ENCODE measurements around the gene HLA-E.
A peak's percentile ranks its signal among the peaks of the same experiment; 100 is the strongest.
"Not testable (repeated sequence)": the region's sequence is repeated elsewhere in the genome, so short reads cannot be mapped to it uniquely, and the experiment has no call there.

Gene HLA-E

DNA sequence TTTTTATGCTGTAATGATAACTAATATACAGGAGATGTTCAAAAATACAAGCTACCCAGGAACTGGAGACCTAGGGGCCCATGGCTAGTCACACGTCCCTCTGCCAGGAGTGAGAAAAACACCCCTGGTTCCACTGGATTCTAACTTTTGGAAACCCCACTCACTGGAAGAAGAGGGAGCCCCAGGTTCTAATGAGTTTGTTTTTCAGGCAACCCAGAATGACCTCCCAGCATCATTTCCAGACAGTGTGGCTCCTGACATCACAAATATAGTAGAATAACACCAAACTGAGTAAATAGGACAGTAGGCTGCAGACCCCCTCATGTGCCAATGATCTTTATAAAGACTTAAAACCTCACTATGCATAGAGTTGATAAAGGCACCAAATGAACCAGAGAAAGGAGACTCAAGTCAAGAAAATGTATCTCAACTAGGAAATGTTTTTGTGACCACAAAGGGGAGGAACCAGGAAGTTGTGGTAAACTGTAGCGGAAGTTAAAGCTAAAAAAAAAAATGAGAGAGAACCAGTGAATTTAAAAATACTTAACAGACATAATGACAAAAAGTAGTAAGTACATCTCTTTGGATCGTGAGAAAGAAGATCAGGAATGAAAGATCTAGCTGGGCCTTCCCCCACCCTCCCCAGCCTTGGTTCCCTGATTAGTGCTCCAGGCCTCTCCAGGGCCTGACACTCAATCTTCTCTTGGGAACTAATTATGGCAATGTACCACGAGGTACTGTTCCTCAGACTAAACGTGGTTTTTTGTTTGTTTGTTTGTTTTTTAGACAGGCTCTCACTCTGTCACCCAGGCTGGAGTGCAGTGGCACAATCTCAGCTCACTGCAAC lies 19.8 kb downstream of the HLA-E start:
- no peak for DNase-seq (ENCODE audit: low read depth)

DNA sequence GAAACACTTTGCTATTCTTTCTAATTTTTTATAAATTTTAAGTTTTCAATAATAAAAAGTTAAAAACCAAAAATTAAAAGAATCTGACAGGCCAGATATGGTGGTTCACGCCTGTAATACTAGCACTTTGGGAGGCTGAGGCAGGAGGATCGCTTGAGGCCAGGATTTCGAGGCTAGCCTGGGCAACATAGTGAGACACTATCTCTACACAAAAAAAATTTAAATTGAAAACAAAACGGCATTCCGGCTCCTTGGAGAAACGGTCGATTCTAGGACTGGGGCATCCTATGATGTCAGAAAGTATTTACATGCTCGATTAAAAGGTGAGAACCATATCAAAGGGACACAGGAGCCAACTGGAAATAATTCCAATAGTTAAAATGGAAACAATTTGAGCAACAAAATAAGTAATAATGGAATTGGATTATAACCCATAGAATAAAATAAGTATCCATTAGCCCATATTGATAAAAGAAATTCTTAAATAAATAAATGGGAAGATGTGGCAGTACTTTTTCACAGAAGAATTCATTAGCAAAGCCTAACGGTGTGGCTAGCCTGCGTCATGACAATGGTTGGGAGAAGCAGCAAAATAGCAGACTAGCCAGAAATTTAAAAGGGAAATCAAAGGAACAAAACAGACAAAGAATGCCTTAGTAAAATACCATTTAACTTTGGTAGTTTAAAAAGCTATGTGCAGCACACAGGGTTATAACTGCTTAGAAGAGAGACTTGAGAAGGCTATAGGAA lies 21.3 kb downstream of the HLA-E start:
- DNase-seq (ENCODE audit: low read depth), result no peak

DNA sequence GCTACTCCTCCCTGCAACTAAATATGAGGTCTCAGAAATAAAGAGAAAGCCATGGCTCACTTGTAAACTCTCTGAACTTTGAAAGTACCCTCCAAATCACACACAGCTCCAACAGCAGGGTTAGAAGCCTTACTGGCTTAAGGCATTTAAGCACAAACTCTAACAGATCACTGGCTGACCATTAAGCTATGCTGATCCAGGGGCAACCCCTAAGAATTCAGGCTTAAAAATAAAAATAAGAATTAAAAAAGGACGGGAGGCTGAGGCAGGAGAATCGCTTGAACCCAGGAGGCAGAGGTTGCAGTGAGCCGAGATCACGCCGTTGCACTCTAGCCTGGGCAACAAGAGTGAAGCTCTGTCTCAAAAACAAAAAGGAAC lies 21.8 kb downstream of the HLA-E start:
- DNase-seq (ENCODE audit: low read depth), result no peak

DNA sequence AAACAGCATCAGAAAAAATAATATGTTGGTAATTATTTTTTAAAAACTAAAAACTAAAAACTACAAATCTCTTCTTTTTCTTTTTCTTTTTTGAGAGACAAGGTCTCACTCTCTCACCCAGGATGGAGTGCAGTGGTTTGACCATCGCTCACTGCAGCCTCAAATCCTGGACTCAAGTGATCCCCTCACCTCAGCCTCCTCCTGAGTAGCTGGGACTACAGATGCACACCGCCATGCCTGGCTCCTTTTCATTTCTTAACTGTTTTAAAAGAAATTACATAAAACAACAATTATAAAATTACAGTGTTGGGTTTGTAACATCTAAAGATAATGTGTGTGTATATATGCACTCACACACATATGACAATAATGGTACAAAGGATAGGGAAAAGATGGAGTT lies 24.1 kb downstream of the HLA-E start:
- DNase-seq (ENCODE audit: low read depth), result no peak

DNA sequence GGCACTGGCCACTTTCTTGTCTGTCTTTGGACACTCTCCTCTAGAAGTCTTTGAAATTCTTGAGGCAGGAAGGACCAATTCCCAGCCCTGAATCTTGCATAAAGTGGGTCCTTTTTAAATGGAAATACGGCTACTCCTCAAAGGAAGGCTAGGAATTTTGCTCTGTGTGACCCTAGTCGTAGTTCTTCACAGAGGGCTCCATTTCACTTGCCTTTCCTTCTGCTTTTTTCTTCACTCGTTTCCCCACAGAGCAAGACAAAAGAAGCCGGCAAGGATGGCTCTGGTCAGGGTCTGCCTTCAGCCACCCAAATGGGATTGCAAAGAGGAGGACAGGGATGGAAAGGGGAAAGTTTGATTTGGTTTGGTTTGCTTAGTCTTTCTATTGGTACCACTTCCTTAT lies 25.8 kb downstream of the HLA-E start:
- no peak for DNase-seq (ENCODE audit: low read depth)

DNA sequence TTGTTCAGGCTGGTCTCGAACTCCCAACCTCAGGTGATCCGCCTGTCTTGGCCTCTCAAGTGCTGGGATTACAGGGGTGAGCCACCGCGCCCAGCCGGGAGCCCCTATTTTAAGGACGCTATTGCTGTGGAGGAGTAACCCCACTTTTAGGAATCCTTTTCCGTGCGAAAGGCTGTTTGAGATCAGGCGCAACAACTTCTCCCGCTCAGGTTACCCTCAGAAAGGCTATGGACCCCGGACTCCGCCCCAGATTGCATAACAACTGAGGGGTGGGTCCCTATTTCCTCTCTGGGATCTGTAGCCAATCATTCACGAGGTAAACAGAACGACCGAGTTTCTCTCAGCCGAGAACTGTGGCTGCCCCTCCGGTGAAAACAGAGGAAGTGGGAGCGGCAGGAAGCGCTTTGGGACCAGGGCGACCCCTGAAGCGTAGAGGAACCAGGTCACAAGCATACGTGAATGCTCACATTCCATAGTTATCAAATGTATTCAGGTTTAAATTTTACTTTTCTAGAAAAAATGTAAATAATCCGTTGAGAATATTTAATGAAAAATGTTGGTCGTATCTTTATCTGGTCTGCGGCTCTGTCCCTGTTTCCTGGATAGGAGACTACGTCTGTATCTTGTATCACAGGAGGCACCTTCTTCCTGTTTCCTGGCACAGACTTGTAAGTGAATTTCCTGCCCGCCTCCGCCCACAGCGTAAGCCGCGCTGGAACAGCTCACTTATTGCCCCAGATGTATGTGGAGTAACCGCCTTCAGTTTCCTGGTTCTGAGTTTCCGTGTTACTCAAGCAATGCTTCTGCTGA lies 26.8 kb downstream of the HLA-E start:
- peak; percentile 84 for DNase-seq (ENCODE audit: low read depth)

DNA sequence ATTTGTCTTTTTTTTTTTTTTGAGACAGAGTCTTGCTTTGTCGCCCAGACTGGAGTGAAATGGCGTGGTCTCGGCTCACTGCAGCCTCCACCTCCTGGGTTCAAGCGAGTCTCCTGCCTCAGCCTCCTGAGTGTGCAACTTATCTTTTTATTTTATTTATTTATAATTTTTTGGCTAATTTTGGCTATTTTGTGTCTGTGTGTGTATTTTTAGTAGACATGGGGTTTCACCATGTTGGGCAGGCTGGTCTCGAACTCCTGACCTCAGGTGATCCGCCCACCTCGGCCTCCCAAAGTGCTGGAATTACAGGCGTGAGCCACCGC lies 27.4 kb downstream of the HLA-E start:
- not testable (repeated sequence) for DNase-seq (ENCODE audit: low read depth)

DNA sequence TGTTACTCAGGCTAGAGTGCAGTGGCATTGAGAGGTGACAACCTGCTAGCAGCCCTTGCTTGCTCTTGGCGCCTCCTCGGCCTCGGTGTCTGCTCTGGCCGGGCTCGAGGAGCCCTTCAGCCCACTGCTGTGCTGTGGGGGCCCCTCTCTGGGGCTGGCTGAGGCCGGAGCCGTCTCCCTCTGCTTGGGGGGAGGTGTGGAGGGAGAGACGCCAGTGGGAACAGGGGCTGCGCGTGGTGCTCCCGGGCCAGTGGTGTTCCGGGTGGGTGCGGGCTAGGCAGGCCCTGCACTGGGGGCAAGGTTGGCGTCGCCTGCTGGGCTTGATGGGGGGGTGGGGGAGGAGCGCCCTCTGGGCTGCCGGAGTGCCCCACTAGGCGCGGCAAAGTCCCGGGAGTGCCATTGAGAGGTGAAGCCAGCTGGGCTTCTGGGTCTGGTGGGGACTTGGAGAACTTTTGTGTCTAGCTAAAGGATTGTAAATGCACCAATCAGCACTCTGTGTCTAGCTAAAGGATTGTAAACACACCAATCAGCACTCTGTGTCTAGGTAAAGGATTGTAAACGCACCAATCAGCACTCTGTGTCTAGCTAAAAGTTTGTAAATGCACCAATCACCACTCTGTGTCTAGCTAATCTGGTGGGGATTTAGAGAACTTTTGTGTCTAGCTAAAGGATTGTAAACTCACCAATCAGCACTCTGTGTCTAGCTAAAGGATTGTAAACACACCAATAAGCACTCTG lies 28.6 kb downstream of the HLA-E start:
- DNase-seq (ENCODE audit: low read depth), result not testable (repeated sequence)

DNA sequence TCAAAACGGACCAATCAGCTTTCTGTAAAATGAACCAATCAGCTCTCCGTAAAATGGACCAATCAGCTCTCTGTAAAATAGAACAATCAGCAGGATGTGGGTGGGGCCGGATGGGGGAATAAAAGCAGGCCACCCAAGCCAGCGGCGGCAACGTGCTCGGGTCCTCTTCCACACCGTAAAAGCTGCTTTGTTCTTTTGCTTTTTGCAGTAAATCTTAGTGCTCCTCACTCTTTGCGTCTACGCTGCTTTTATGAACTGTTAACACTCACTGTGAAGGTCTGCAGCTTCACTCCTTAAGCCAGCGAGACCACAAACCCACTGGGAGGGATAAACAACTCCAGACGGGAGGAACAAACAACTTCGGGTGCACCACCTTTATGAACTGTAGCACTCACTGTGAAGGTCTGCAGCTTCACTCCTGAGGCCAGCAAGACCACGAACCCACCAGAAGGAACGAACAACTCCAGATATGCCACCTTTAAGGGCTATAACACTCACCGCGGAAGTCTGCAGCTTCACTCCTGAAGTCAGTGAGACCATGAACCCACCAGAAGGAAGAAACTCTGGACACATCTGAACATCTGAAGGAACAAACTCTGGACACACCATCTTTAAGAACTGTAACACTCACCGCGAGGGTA lies 29.3 kb downstream of the HLA-E start:
- not testable (repeated sequence) for DNase-seq (ENCODE audit: low read depth)

DNA sequence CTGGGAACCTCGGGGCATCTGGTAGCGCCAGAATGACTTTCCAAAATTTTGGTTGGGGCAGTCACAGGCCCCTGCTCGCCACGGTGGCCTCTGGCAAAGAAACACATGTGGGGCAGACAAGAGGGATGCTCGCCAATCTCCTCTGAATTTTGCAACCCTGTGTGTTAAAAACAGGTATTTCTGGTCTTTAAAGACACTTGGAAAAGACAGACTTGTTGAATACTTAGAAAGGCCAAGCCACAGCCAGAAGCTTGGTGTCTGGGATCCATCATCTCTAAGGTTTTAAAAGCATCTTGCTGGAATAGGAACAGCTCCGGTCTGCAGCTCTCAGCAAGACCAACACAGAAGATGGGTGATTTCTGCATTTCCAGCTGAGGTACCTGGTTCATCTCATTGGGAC lies 31.2 kb downstream of the HLA-E start:
- no peak for DNase-seq (ENCODE audit: low read depth)

DNA sequence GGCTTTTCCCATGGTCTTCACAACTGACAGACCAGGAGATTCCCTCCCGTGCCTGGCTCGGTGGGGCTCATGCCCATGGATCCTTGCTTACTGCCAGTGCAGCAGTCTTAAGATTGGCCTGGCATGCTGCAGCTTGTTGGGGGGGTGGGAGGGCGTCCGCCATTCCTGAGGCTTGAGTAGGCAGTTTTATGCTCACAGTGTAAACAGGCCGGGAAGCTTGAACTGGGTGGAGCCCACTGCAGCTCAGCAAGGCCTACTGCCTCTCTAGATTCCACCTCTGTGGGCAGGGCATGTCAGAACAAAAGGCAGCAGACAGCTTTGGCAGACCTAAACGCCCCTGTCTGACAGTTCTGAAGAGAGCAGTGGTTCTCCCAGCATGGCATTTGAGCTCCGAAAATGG lies 31.8 kb downstream of the HLA-E start:
- DNase-seq (ENCODE audit: low read depth), result not testable (repeated sequence)

DNA sequence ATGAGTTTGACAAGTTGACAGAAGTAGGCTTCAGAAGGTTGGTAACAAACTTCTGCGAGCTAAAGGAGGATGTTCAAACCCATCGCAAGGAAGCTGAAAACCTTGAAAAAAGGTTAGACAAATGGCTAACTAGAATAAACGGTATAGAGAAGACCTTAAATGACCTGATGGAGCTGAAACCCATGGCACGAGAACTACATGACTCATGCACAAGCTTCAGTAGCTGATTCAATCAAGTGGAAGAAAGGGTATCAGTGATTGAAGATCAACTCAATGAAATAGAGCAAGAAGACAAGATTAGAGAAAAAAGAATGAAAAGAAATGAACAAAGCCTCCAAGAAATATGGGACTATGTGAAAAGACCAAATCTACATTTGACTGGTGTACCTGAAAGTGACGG lies 32.6 kb downstream of the HLA-E start:
- DNase-seq (ENCODE audit: low read depth), result not testable (repeated sequence)

DNA sequence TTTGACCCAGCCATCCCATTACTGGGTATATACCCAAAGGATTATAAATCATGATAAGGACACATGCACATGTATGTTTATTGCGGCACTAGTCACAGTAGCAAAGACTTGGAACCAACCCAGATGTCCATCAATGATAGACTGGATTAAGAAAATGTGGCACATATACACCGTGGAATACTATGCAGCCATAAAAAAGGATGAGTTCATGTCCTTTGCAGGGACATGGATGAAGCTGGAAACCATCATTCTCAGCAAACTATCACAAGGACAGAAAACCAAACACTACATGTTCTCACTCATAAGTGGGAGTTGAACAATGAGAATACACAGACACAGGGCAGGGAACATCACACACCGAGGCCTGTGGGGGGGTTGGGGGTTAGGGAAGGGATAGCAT lies 37.1 kb downstream of the HLA-E start:
- not testable (repeated sequence) for DNase-seq (ENCODE audit: low read depth)

DNA sequence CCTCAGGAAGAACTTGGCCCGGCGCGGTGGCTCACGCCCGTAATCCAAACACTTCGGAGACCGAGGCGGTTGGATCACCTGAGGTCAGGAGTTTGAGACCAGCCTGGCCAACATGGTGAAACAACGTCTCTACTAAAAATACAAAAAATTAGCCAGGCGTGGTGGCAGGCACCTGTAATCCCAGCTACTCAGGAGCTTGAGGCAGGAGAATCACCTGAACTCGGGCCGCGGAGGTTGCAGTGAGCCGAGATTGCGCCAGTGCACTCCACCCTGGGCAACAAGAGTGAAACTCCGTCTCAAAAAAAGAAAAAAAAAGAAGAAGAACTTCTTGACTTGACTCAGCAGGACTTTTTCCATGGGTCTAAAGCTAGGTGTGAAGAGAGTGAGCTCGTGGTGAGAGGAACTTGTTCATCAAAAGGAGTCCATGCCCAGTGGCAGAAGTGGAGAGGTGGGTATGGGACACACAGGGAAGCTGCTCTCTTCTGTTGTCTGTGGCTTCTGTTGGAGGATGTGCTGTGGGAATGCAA lies 40.1 kb downstream of the HLA-E start:
- DNase-seq (ENCODE audit: low read depth), result peak; percentile 56

DNA sequence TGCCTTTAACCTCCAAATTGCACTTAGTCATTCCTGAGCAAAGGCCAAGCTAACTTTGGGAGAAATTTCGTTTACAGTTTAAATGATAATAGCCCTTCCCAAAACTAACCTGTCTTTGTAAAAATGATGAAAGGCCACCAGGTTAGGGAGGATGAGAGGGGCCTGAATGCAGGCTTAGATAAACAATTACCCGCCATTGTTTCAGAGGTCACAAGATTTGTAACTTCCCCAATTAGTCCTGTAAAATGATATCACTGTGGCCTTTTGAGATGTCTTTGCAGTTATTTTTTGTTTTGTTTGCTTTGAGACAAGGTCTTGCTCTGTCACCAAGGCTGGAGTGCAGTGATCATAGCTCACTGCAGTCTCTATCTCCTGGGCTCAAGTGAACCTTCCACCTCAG lies 40.7 kb downstream of the HLA-E start:
- no peak for DNase-seq (ENCODE audit: low read depth)

DNA sequence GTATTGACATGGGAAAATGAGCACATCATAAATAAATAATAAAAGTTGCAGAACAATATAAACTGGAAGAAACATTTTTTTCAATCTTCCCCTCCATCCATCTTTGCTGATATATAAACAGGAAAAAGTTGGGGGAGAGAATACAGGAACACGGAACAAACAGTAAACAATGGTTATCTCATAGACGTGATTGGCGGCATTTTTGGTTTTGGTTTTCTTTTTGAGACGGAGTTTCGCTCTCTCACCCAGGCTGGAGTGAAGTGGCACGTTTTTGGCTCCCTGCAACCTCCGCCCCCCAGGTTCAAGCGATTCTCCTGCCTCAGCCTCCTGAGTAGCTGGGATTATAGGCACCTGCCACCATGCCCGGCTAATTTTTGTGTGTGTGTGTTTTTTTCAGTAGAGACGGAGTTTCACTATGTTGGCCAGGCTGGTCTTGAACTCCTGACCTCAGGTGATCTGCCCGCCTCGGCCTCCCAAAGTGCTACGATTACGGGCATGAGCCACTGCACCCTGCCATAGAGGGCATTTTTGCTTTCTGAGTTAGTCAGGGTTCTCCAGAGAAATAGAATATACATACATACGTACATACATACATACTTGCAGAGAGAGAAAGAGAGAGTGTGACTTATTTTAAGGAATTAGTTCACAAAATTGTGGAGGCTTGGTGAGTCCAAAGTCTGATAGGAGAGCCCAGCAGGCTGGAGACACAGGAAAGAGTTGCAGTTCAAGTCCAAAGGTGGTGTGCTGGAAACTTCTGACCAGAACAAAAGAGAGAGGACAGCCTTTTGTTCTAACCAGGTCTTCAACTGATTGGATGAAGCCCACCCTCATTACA lies 44.4 kb downstream of the HLA-E start:
- DNase-seq (ENCODE audit: low read depth), result no peak

DNA sequence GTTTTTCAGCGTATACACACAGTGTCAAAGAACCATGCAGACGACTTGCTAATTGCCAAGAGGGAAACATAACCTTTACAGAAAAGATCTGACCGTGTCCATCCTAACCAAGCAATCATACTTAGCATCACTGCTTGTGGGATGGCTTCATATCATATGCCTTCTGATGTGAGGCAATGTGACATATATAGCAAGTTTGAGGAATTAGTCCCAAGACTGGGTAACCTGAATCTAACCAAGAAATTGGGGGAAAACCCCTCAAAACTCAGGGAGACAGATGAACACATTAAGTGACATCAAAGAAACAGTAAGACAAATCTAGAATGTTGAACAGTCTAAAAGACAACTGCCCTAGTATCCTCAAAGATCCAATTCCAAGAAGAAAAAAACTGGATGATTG lies 48.6 kb downstream of the HLA-E start:
- no peak for DNase-seq (ENCODE audit: low read depth)

DNA sequence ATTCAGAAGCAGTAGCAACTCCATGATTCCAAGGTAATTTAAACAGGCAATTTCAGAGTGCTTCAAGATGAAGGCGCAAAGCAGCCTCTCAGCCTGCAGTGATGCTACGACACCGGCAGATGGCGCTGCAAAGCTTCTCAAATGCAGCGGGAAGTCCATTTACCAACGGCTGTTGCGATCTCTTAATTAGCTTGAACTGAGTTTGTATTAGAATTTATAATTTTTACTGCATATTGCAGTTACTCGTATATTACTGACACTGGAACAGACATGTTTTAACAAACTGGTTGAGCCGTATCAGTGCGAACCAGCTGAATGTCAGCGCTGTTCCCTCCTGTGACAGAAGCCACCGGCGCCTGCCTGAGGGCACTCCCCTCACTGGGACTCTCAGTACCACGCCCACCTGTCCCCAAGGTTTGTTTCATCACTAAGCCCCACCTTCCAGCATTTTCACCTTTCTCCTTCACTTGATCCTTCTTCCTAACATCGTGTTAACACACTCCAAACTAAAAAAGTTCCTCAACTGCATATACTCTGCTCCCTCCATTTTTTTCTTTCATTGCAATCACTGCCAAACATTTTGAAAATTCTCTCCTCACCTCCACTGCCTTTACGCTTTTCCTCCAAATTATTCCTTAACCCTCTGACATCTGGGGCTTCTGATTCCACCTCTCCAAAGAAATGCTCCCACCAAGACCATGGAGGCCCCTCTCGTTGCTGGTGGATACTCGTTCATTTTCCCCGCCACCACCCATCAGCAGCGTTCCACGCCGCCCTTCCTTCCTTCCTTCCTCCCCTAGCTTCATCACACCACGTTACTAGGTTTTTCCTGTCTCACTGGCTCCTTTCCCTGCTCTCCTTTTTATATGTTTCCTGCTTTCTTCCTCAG lies 52.5 kb downstream of the HLA-E start:
- peak; percentile 71 for DNase-seq (ENCODE audit: low read depth)

DNA sequence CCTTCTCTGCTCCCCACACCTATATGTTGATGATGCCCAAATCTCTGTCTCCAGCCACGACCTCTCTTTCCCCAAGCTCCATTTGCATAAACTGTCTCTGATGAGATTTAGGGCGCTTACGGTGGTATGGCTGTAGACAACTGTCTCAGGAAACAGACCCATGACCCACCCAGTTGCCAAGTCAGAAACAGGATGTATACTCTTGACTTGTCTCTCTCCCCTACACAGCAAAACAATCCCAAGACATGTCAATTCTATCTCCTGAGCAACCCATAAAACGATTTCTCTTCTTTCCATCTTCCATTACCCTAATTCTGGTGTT lies 53.1 kb downstream of the HLA-E start:
- no peak for DNase-seq (ENCODE audit: low read depth)

DNA sequence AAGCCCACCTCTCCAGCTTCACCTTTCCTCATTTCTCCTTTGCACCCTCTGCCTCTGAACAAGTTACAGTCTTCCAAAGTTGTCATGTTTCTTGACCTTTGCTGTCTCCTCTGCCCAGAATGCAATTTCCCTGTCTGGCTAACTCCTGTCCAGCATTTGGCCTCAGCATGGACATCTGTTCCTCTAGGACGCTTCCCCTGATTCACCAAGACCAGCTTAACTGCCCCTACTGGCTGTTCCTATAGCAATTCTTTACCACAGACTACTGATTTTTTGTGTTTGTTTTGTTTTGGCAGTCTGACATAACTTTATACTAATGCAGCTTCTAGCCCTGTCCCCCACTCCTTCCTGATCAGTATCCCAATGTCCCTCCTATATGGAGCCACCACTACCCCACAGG lies 53.6 kb downstream of the HLA-E start:
- no peak for DNase-seq (ENCODE audit: low read depth)
